HEK293T (cell line): ENCODE results near the gene APOA4.

Experiments
- CTCF ChIA-PET: fragments of 350-600 bp; formaldehyde crosslinking; extraction: SDS; loops from one replicate; lab custom pipeline; 2021; ENCODE audit warnings: antibody characterized with exemption, inconsistent platforms; lab: Yijun Ruan, JAX
- POLR2A ChIA-PET: fragments of 350-600 bp; formaldehyde crosslinking; extraction: SDS; loops from one replicate; lab custom pipeline; 2020; ENCODE audit warnings: antibody characterized with exemption, inconsistent platforms; lab: Yijun Ruan, JAX
- DNase-seq: peaks from one replicate; pipeline ENCODE4 v3.0.0; 2012; ENCODE audit warnings: mixed read lengths; ENCODE audit errors: extremely low spot score
- ARNT ChIP-seq: fragments of 450-650 bp; IDR thresholded peaks from 2 replicates; pipeline ENCODE4 v1.6.1; 2017; ENCODE audit warnings: mild to moderate bottlenecking
- BHLHE40 ChIP-seq: fragments of 450-650 bp; IDR thresholded peaks from 2 replicates; pipeline ENCODE4 v1.6.1; 2016; ENCODE audit warnings: mild to moderate bottlenecking, moderate library complexity, borderline replicate concordance
- CTBP1 ChIP-seq: fragments of 450-650 bp; IDR thresholded peaks from 2 replicates; pipeline ENCODE4 v1.6.1; 2016; ENCODE audit warnings: borderline replicate concordance
- ELF4 ChIP-seq: fragments of 450-650 bp; IDR thresholded peaks from 2 replicates; pipeline ENCODE4 v1.6.1; 2017; ENCODE audit warnings: antibody characterized with exemption
- FOXA1 ChIP-seq: fragments of 450-650 bp; IDR thresholded peaks from 2 replicates; pipeline ENCODE4 v1.6.1; 2016; ENCODE audit warnings: mild to moderate bottlenecking
- FOXK2 ChIP-seq: fragments of 450-650 bp; IDR thresholded peaks from 2 replicates; pipeline ENCODE4 v1.6.1; 2016; ENCODE audit warnings: mild to moderate bottlenecking
- FOXM1 ChIP-seq: fragments of 450-650 bp; IDR thresholded peaks from 2 replicates; pipeline ENCODE4 v1.6.1; 2017; ENCODE audit warnings: mild to moderate bottlenecking, borderline replicate concordance
- HDGF ChIP-seq: fragments of 450-650 bp; IDR thresholded peaks from 2 replicates; pipeline ENCODE4 v1.6.1; 2017; ENCODE audit warnings: antibody characterized with exemption, borderline replicate concordance
- L3MBTL2 ChIP-seq: fragments of 450-650 bp; conservative IDR thresholded peaks from 2 replicates; pipeline ENCODE4 v1.6.1; 2016; ENCODE audit warnings: mild to moderate bottlenecking
- LEF1 ChIP-seq: fragments of 450-650 bp; IDR thresholded peaks from 2 replicates; pipeline ENCODE4 v1.6.1; 2017; ENCODE audit warnings: mild to moderate bottlenecking, borderline replicate concordance
- NFRKB ChIP-seq: fragments of 450-650 bp; IDR thresholded peaks from 2 replicates; pipeline ENCODE4 v1.6.1; 2016; ENCODE audit warnings: mild to moderate bottlenecking, moderate library complexity
- SP1 ChIP-seq: fragments of 450-650 bp; IDR thresholded peaks from 2 replicates; pipeline ENCODE4 v1.6.1; 2017
- SUZ12 ChIP-seq: fragments of 450-650 bp; IDR thresholded peaks from 2 replicates; pipeline ENCODE4 v1.6.1; 2016; ENCODE audit warnings: mild to moderate bottlenecking
- TARDBP ChIP-seq: fragments of 450-650 bp; IDR thresholded peaks from 2 replicates; pipeline ENCODE4 v1.6.1; 2016
- ZNF384 ChIP-seq: fragments of 450-650 bp; IDR thresholded peaks from 2 replicates; pipeline ENCODE4 v1.6.1; 2016
- TF ChIP-seq, protein P1 (sequence below): fragments of 450-650 bp; IDR thresholded peaks from 2 replicates; pipeline ENCODE4 v1.6.1; 2016

Gene APOA4

DNA sequence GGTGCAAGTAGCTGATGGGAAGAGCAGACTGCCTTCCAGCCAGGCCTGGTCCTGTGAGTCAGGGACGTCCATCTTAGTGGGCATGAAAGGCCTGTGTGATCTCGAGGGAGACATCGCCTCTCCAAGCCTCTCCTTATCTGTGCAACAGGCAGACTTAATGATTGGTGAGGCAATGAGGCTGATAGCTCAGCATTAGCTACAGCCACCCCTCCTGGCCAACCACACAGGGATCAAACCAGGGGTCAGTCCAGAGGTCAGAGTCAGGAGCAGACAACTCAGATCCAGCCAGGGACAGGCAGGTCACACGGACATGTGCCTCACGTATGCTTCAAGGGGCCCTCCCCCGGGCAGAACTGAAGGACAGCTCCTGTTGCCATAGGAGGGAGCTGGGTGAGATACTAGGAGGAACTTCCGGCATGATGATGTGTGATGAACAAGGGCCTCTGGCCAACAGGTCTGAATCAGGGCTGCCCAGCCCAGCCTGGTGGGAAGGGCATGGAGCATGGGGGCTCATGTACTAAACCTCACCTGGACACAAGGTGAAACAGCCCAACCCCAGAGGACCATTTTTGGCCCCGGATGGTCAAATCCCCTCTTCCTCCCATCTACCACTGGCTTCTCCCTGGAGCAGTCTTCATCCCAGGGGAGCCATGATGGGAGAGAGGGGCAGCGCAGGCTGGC is 3.8 kb upstream of the APOA4 start:
- DNase-seq: no peak
- TF ChIP-seq, protein P1, sequence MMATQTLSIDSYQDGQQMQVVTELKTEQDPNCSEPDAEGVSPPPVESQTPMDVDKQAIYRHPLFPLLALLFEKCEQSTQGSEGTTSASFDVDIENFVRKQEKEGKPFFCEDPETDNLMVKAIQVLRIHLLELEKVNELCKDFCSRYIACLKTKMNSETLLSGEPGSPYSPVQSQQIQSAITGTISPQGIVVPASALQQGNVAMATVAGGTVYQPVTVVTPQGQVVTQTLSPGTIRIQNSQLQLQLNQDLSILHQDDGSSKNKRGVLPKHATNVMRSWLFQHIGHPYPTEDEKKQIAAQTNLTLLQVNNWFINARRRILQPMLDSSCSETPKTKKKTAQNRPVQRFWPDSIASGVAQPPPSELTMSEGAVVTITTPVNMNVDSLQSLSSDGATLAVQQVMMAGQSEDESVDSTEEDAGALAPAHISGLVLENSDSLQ: no peak
- TF ChIP-seq FOXK2 (no peak), SP1 (no peak), LEF1 (no peak), HDGF (no peak)
- ChIA-PET POLR2A (no interaction called here), CTCF (no interaction called here)

DNA sequence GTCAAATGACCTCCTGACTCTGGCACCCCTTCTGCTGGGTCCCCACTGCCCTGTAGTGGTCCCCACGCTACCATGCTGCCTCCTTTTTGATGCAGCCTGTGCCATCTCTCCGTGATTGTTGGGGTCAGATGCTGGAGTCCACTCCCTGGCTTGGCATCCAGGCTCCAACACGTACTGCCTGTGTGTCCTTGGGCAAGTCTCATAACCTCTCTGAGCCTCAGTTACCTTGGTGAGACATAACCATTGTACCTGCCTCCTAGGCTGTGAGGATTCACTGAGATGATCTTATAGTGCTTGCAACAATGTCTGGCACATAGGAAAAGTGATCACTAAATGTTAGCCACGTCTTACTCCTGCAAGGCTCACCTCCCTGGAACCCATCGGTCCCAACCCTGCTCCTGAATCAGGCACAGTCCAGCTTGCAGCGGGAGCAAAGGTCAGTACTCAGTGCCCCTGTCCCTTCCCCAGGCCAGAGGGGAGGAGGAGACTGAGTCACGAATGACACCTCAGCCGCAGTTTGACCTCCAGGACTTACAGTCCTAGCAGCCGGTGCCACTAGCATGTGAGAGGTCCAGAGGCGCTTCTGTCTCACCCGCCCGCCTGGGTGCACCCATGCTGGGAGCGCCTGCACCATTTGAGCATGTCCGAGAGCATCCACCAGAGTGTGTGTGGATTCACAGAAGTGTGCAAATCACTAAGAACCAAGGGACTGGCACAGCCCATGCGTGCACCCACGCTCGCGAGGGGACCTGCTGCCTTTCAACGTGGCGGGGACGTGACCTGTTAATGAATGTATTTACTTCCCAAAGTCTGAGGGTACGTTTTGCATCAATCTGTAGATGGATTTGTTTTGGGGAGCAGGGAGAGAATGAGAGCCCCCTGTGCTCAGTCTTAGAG is 3.0 kb upstream of the APOA4 start:
- CTCF ChIA-PET: no interaction called here
- no peak for TF ChIP-seq BHLHE40
- no peak for TF ChIP-seq ZNF384
- TF ChIP-seq NFRKB: no peak
- no peak for TF ChIP-seq SP1
- no peak for DNase-seq
- POLR2A ChIA-PET: no interaction called here

DNA sequence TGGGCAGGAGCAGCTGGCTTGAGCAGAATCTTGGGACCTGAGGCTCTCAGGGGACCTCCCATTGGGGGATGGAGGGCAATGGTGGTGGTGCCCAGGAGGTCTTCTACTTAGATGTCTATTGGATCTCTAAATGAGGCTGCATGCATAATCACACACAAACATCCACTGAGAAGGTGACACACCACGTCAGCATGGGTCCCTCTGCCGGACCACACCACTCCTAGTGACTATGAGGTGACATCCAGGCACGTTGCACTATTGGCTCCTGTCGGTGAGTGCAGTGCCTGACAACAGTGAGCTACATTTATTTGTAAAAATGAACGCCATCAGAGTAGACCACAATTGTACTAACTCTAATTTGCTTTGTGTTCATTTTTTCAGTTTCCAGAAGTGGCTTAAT is 2.3 kb upstream of the APOA4 start:
- no peak for TF ChIP-seq FOXM1
- TF ChIP-seq, protein P1: no peak
- no peak for TF ChIP-seq CTBP1
- DNase-seq: no peak
- POLR2A ChIA-PET: no interaction called here
- CTCF ChIA-PET: interaction anchor here (1.0 kb wide), 1 partner anchor 10 kb away, joined by 3 read pairs; no protein-coding TSS in a partner anchor

DNA sequence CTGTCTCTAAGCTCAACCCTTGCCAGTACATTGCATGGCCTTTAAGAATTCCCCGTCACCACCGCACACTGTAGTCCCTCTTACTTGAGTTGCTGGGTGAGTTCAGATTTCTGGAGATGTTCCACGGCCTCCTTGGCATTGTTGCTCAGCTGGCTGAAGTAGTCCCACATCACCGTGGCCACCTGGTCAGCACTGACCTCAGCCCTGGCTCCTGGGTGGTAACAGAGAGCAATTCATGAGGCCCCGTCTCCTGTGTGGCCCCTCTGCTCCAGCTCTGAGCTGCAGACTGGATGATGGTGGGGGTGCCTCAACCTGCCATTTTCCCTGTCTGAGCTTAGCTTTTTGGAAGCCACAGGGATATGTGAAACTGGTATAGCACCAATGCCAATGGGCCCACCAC is 529 bp downstream of the APOA4 start:
- no peak for TF ChIP-seq FOXK2
- TF ChIP-seq L3MBTL2: no peak
- TF ChIP-seq ARNT: no peak
- no peak for TF ChIP-seq FOXA1
- no peak for TF ChIP-seq BHLHE40
- no peak for TF ChIP-seq ZNF384
- TF ChIP-seq SP1: no peak
- TF ChIP-seq, protein P1: no peak
- TF ChIP-seq FOXM1: no peak
- TF ChIP-seq LEF1: no peak
- TF ChIP-seq NFRKB: no peak
- TF ChIP-seq HDGF: no peak
- no peak for TF ChIP-seq SUZ12
- TF ChIP-seq CTBP1: no peak
- no peak for TF ChIP-seq TARDBP
- no peak for TF ChIP-seq ELF4
- POLR2A ChIA-PET: interaction anchor here (1.3 kb wide), 1 partner anchor 13 kb away, joined by 5 read pairs; no protein-coding TSS in a partner anchor
- no peak for DNase-seq
- CTCF ChIA-PET: interaction anchor here (1.1 kb wide), 1 partner anchor 13 kb away, joined by 4 read pairs; no protein-coding TSS in a partner anchor

DNA sequence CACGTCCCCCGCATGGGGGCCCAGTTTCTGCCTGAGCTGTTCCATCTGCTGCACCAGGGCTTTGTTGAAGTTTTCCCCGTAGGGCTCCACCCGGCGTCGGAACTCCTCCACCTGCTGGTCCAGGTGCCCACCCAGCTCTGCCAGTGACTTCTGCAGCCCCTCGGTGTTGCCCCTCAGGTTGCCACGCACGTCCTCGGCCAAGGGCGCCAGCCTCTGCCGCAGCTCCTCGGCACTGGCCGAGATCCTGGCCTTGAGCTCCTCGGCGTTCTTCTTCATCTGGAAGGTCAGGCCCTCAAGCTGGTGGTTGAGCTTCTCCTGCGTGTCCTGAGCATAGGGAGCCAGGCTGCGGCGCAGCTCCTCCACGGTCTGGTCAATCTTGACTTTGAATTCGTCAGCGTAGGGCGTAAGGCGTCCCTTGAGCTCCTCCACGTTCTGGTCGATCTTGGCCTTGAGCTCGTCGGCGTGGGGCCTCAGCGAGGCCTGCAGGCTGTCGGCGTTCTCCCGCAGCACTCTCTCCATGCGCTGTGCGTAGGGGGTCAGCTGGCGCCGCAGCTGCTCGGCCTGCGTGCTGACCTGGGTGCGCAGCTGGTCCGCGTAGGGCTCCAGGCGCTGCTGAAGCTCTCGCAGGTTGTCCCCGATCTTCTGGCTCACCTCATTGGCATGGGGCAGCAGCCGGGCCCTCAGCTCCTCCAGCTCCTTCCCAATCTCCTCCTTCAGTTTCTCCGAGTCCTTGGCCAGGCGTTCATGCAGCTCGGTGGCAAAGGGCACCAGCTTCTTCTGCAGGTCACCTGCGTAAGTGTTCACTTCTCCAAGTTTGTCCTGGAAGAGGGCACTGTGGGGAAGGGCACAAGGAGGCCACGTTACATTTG is 1.8 kb downstream of the APOA4 start:
- TF ChIP-seq CTBP1 (no peak), ZNF384 (no peak), FOXK2 (no peak), ARNT (no peak), SUZ12 (no peak), L3MBTL2 (no peak), TARDBP (no peak), FOXM1 (no peak), FOXA1 (no peak), HDGF (no peak), LEF1 (no peak)
- TF ChIP-seq, protein P1: no peak
- ChIA-PET CTCF (interaction anchor here (1.1 kb wide), 1 partner anchor 30 kb away, joined by 3 read pairs; the partner anchor contains the start of gene APOA5), POLR2A (no interaction called here)
- DNase-seq: no peak
